PC-9 (cell line): ENCODE results near the gene ZCCHC4.

Experiments
- EZH2 ChIP-seq: fragments of 200-600 bp; sonication (generic); IDR thresholded peaks from 2 replicates; pipeline ENCODE4 v1.8.0; 2017; ENCODE audit warnings: antibody characterized with exemption, low read depth
- TF ChIP-seq, protein P1 (sequence below): fragments of 200-600 bp; sonication (generic); conservative IDR thresholded peaks from 2 replicates; pipeline ENCODE4 v1.6.1; 2017; ENCODE audit warnings: mixed run types, antibody characterized with exemption, mild to moderate bottlenecking, moderate library complexity

DNA sequence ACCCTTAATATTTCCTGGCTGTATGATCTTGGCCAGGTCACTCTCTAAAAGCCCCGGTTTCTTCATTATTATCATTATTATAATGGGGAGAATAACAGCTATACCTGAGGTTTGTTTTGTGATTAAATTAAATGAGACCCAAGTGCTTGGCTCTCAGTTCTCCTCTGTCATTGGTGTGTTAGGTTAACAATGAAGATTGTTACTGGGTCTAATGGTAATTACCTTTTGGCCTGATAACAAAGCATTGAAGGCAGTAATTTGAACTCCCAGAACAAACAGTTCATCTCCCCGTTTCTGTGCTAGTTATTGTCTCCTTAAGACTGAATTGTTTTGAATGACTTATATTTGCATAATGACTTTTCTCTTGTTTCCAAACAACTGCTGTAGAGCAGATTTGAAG lies 57.7 kb downstream of the ZCCHC4 start:
- TF ChIP-seq, protein P1, sequence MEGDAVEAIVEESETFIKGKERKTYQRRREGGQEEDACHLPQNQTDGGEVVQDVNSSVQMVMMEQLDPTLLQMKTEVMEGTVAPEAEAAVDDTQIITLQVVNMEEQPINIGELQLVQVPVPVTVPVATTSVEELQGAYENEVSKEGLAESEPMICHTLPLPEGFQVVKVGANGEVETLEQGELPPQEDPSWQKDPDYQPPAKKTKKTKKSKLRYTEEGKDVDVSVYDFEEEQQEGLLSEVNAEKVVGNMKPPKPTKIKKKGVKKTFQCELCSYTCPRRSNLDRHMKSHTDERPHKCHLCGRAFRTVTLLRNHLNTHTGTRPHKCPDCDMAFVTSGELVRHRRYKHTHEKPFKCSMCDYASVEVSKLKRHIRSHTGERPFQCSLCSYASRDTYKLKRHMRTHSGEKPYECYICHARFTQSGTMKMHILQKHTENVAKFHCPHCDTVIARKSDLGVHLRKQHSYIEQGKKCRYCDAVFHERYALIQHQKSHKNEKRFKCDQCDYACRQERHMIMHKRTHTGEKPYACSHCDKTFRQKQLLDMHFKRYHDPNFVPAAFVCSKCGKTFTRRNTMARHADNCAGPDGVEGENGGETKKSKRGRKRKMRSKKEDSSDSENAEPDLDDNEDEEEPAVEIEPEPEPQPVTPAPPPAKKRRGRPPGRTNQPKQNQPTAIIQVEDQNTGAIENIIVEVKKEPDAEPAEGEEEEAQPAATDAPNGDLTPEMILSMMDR: no peak
- no peak for TF ChIP-seq EZH2
